HepG2 (cell line): ENCODE data around the gene RAB3IP.

Experiments used
- ARNT ChIP-seq: fragments of 450-650 bp; IDR thresholded peaks from 2 replicates; pipeline ENCODE4 v1.6.1; 2017
- CBFB ChIP-seq: sonication (generic); formaldehyde crosslinking; IDR thresholded peaks from 2 replicates; pipeline ENCODE4 v1.4.0; 2020; ENCODE audit warnings: missing genetic modification reagents
- FOXM1 ChIP-seq: sonication (generic); formaldehyde crosslinking; IDR thresholded peaks from 2 replicates; pipeline ENCODE4 v1.5.0; 2020; ENCODE audit warnings: missing genetic modification reagents
- HOXA3 ChIP-seq: sonication (generic); formaldehyde crosslinking; IDR thresholded peaks from 2 replicates; pipeline ENCODE4 v1.5.0; 2020; ENCODE audit warnings: missing genetic modification reagents
- MXI1 ChIP-seq: IDR thresholded peaks from 3 replicates; pipeline ENCODE4 v1.6.1; 2012; ENCODE audit warnings: low read depth, low read length, inconsistent platforms, borderline replicate concordance
- RAD21 ChIP-seq: fragments of 450-650 bp; formaldehyde crosslinking; IDR thresholded peaks from 2 replicates; pipeline ENCODE4 v1.5.0; 2020; ENCODE audit warnings: mild to moderate bottlenecking
- RARA ChIP-seq: IDR thresholded peaks from 2 replicates; pipeline ENCODE4 v1.6.1; 2016; ENCODE audit warnings: missing genetic modification reagents, missing compliant biosample characterization
- SIN3A ChIP-seq: IDR thresholded peaks from 2 replicates; pipeline ENCODE4 v1.6.1; 2011; ENCODE audit warnings: low read depth, mild to moderate bottlenecking, control low read depth, low read length, borderline replicate concordance
- ZNF780A ChIP-seq: sonication (generic); formaldehyde crosslinking; IDR thresholded peaks from 2 replicates; pipeline ENCODE4 v1.8.0; 2022; ENCODE audit warnings: mild to moderate bottlenecking, missing genetic modification reagents, moderate library complexity
- ZNF781 ChIP-seq: sonication (generic); formaldehyde crosslinking; IDR thresholded peaks from 2 replicates; pipeline ENCODE4 v1.5.1; 2020; ENCODE audit warnings: borderline replicate concordance, mild to moderate bottlenecking, missing genetic modification reagents; ENCODE audit errors: not compliant biosample characterization
- ZSCAN31 ChIP-seq: sonication (generic); formaldehyde crosslinking; IDR thresholded peaks from 2 replicates; pipeline ENCODE4 v1.5.0; 2020; ENCODE audit warnings: low read depth, mild to moderate bottlenecking, missing genetic modification reagents
- TF ChIP-seq, protein P1 (sequence below): sonication (generic); formaldehyde crosslinking; IDR thresholded peaks from 2 replicates; pipeline ENCODE4 v1.5.0; 2020; ENCODE audit warnings: mild to moderate bottlenecking, missing genetic modification reagents, moderate library complexity
- TF ChIP-seq, protein P2 (sequence below): sonication (generic); formaldehyde crosslinking; IDR thresholded peaks from 2 replicates; pipeline ENCODE4 v1.4.0; 2020; ENCODE audit warnings: mild to moderate bottlenecking, missing genetic modification reagents, borderline replicate concordance
- TF ChIP-seq, protein P3 (sequence below): sonication (generic); formaldehyde crosslinking; IDR thresholded peaks from 2 replicates; pipeline ENCODE4 v1.4.0; 2020; ENCODE audit warnings: missing genetic modification reagents

DNA sequence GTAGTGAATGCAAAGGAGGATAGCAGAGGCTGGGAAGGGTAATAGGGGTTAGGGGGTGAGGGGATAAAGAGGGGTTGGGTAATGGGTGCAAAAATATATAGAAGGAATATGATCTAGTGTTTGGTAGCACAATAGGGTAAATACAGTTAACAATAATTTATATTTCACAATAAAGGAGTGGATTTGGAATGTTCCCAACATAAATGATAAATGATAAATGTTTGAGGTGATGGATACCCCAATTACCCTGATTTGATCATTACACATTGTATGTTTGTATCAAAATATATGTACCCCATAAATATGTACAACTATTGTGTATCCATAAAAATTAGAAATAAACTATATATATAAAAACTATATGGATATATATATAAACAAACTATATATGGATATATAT, 85.4 kb downstream of the RAB3IP start:
- TF ChIP-seq RARA (CRISPR knock-in tag) = no peak
- TF ChIP-seq MXI1 = no peak
- no peak for TF ChIP-seq ARNT
- no peak for TF ChIP-seq HOXA3 (CRISPR knock-in tag)
- no peak for TF ChIP-seq ZNF780A (CRISPR knock-in tag)
- TF ChIP-seq, protein P1, sequence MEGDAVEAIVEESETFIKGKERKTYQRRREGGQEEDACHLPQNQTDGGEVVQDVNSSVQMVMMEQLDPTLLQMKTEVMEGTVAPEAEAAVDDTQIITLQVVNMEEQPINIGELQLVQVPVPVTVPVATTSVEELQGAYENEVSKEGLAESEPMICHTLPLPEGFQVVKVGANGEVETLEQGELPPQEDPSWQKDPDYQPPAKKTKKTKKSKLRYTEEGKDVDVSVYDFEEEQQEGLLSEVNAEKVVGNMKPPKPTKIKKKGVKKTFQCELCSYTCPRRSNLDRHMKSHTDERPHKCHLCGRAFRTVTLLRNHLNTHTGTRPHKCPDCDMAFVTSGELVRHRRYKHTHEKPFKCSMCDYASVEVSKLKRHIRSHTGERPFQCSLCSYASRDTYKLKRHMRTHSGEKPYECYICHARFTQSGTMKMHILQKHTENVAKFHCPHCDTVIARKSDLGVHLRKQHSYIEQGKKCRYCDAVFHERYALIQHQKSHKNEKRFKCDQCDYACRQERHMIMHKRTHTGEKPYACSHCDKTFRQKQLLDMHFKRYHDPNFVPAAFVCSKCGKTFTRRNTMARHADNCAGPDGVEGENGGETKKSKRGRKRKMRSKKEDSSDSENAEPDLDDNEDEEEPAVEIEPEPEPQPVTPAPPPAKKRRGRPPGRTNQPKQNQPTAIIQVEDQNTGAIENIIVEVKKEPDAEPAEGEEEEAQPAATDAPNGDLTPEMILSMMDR (CRISPR knock-in tag) = no peak
- TF ChIP-seq RAD21 (CRISPR knock-in tag) = no peak
- no peak for TF ChIP-seq ZSCAN31 (CRISPR knock-in tag)
- no peak for TF ChIP-seq FOXM1 (CRISPR knock-in tag)
- no peak for TF ChIP-seq CBFB (CRISPR knock-in tag)
- TF ChIP-seq, protein P2, sequence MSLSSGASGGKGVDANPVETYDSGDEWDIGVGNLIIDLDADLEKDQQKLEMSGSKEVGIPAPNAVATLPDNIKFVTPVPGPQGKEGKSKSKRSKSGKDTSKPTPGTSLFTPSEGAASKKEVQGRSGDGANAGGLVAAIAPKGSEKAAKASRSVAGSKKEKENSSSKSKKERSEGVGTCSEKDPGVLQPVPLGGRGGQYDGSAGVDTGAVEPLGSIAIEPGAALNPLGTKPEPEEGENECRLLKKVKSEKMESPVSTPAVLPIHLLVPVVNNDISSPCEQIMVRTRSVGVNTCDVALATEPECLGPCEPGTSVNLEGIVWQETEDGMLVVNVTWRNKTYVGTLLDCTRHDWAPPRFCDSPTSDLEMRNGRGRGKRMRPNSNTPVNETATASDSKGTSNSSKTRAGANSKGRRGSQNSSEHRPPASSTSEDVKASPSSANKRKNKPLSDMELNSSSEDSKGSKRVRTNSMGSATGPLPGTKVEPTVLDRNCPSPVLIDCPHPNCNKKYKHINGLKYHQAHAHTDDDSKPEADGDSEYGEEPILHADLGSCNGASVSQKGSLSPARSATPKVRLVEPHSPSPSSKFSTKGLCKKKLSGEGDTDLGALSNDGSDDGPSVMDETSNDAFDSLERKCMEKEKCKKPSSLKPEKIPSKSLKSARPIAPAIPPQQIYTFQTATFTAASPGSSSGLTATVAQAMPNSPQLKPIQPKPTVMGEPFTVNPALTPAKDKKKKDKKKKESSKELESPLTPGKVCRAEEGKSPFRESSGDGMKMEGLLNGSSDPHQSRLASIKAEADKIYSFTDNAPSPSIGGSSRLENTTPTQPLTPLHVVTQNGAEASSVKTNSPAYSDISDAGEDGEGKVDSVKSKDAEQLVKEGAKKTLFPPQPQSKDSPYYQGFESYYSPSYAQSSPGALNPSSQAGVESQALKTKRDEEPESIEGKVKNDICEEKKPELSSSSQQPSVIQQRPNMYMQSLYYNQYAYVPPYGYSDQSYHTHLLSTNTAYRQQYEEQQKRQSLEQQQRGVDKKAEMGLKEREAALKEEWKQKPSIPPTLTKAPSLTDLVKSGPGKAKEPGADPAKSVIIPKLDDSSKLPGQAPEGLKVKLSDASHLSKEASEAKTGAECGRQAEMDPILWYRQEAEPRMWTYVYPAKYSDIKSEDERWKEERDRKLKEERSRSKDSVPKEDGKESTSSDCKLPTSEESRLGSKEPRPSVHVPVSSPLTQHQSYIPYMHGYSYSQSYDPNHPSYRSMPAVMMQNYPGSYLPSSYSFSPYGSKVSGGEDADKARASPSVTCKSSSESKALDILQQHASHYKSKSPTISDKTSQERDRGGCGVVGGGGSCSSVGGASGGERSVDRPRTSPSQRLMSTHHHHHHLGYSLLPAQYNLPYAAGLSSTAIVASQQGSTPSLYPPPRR (CRISPR knock-in tag) = no peak
- no peak for TF ChIP-seq ZNF781 (CRISPR knock-in tag)
- no peak for TF ChIP-seq SIN3A
- TF ChIP-seq, protein P3, sequence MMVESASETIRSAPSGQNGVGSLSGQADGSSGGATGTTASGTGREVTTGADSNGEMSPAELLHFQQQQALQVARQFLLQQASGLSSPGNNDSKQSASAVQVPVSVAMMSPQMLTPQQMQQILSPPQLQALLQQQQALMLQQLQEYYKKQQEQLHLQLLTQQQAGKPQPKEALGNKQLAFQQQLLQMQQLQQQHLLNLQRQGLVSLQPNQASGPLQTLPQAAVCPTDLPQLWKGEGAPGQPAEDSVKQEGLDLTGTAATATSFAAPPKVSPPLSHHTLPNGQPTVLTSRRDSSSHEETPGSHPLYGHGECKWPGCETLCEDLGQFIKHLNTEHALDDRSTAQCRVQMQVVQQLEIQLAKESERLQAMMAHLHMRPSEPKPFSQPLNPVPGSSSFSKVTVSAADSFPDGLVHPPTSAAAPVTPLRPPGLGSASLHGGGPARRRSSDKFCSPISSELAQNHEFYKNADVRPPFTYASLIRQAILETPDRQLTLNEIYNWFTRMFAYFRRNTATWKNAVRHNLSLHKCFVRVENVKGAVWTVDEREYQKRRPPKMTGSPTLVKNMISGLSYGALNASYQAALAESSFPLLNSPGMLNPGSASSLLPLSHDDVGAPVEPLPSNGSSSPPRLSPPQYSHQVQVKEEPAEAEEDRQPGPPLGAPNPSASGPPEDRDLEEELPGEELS (CRISPR knock-in tag) = no peak
